Measurements from ENCODE around the gene SRGAP1.

Gene SRGAP1

DNA sequence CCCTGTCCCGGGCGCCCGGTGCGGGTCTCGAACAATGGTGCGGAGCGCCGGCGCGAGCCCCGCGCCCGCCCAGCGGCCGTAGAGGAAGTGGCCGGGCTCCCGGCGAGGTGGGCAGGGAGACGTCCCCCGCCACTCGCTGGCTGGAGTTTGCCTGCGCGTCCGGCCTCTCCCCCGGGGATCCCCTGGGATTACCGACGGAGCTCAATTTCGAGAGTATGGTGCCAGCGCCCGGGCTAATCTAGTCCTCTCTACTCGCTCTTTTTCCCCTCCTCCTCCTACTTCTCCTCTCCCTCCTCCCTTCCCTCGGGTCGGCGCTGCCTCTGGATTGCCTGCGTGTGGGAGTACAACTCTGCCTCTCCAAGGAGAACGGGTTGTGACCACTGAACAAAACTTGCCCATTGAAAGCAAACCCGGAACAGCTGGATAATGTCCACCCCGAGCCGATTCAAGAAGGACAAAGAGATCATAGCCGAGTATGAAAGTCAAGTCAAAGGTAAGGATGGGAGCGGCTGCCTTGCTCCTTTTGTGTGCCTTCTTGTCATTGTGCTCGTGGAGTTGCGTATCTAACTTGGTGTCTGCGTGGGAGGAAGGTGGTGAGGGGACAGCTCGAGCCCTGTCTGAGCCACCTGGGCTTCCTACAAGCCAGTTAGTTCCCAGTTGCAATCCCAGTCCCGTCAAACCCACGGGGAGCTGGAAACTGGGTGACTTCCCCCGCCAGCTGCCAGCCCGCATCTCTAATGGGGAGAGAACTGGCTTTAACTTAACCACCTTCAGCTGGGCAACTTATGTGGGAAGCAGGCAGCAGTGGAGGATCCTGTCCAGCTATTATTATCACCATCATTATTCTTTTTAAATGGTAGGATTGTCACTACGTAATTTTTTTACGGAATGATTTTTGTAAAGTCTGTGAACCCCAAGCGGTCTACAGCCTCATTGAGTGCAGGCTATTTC lies at the start of gene SRGAP1:
SRGAP1 (plus strand) TSS at position 310 of the 951 bp plus-strand sequence; CDS start at position 427, 117 bp downstream.
- DNase-seq, result no peak

- DNase-seq, result no peak
Observed at GRCh38 chr12:63795032-63795687, 49.3 kb upstream of the SRGAP1 start.

- DNase-seq, result no peak
Observed at GRCh38 chr12:63795944-63796343, 48.6 kb upstream of the SRGAP1 start.

DNA sequence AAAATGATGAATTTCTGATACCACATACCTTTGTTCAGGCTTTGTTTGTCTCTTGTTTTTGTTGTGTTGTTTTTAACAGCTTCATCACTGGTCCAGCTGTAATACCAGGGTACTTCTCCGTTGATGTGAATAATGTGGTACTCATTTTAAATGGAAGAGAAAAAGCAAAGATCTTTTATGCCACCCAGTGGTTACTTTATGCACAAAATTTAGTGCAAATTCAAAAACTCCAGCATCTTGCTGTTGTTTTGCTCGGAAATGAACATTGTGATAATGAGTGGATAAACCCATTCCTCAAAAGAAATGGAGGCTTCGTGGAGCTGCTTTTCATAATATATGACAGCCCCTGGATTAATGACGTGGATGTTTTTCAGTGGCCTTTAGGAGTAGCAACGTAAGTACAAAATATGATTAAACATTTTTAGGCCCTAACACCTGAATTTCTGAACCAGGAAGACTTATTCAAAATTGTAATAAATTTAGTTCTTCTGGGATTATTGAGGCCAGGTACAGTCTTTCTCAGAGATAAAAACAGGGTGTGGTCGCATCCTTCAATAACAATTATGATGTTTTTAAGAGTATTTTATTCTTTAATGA lies 42.4 kb upstream of the SRGAP1 start:
- DNase-seq, result no peak

- DNase-seq, result no peak
Observed at GRCh38 chr12:63804746-63805145, 39.8 kb upstream of the SRGAP1 start.

GRCh38 chr12:63805704-63806672 lies 38.5 kb upstream of the SRGAP1 start:
- DNase-seq, result no peak

DNA sequence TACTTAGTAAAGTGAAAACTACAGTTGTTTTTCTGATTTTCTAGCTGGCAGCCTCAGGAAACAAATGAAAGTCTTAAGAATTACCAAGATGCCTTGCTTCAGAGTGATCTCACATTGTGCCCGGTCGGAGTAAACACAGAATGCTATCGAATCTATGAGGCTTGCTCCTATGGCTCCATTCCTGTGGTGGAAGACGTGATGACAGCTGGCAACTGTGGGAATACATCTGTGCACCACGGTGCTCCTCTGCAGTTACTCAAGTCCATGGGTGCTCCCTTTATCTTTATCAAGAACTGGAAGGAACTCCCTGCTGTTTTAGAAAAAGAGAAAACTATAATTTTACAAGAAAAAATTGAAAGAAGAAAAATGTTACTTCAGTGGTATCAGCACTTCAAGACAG lies 35.9 kb upstream of the SRGAP1 start:
- DNase-seq, result no peak

- DNase-seq, result no peak
Observed at GRCh38 chr12:63809566-63809965, 34.9 kb upstream of the SRGAP1 start.

DNA sequence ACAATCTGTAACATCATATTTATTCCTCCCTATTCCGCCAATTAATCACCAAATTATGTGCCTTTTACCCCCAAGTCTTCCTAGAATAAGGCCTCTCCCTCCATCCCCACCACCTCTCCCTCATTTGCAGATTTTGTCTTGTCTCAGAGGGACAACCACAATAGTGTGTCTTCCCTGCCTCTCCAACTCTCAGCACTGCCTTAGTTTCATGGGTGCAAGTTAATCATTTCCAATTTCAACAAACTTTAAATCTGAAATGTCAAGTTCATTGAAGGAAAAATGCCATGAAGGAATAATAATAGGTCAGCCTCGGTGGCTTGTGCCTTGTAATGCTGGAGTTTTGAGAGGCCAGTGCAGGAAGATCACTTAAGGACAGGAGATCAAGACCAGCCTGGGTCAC lies 33.2 kb upstream of the SRGAP1 start:
- no peak for DNase-seq

- DNase-seq, result no peak
Observed at GRCh38 chr12:63811755-63812154, 32.7 kb upstream of the SRGAP1 start.

GRCh38 chr12:63814146-63814772 lies 30.2 kb upstream of the SRGAP1 start:
- DNase-seq, result no peak

- DNase-seq, result no peak
Observed at GRCh38 chr12:63815482-63815852, 29.0 kb upstream of the SRGAP1 start.

DNA sequence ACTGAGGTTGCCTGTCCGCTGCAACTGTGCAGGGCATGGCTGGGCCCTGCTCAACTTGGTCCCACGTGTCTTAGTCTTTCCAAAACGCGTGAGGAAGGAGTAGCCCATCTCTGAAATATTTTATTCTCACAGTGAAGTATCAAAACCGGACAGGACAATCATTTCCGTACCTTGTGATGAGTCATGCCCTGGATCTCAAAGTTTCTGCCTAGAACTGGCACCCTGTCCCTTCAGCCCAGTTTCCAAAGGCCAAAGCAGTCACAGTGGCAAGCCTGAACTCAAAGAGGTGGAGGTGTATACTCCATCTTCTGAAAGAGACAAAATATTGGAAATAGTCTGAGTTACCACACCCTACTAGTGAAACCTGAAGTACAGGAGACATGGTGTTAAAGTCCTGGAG lies 28.5 kb upstream of the SRGAP1 start:
- DNase-seq, result no peak

GRCh38 chr12:63820427-63820826 lies 24.1 kb upstream of the SRGAP1 start:
- no peak for DNase-seq

DNA sequence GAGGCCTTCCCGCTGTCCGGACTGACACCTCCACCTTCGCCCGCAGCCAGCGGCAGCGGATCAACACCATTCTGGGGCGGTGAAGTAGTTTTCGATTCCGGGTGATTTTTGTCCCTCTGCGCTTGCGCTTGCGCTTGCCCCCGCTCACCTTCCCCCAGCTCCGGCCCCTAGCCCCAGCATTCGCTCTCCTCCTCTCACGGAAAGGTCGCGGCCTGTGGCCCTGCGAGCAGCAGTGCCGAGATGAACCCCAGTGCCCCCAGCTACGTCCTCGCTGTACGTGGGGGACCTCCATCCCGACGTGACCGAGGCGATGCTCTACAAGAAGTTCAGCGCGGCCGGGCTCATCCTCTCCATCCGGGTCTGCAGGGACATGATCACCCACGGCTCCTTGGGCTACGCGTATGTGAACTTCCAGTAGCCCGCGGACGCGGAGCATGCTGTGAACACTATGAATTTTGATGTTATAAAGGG lies 22.7 kb upstream of the SRGAP1 start:
- DNase-seq, result no peak

DNA sequence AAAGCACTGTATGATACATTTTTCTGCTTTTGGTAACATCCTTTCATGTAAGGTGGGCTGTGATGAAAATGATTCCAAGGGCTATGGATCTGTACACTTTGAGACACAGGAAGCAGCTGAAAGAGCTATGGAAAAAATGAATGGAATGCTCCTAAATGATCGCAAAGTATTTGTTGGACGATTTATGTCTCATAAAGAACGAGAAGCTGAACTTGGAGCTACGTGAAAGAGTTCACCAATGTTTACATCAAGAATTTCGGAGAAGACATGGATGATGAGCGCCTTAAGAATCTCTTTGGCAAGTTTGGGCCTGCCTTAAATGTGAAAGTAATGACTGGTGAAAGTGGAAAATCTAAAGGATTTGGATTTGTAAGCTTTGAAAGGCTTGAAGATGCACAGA lies 22.1 kb upstream of the SRGAP1 start:
- DNase-seq, result no peak

- DNase-seq, result no peak
Observed at GRCh38 chr12:63823040-63823439, 21.5 kb upstream of the SRGAP1 start.

GRCh38 chr12:63826006-63826585 lies 18.4 kb upstream of the SRGAP1 start:
- DNase-seq, result no peak

GRCh38 chr12:63828867-63829266 lies 15.6 kb upstream of the SRGAP1 start:
- DNase-seq, result no peak

- DNase-seq, result no peak
Observed at GRCh38 chr12:63836046-63836445, 8.5 kb upstream of the SRGAP1 start.

GRCh38 chr12:63836936-63837335 lies 7.6 kb upstream of the SRGAP1 start:
- no peak for DNase-seq

DNA sequence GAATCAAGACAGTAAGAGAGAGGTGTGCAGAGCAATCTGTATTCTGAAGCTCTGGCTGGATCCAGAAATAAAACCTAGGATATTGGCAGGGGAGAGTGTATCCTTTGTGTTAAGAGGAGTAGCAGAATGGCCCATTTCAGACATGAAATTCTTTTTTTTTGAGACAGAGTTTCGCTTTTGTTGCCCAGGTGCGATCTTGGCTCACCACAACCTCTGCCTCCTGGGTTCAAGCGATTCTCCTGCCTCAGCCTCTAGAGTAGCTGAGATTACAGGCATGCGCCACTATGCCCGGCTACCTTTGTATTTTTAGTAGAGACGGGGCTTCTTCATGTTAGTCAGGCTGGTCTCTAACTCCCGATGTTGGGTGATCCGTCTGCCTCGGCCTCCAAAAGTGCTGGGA lies 6.1 kb upstream of the SRGAP1 start:
- DNase-seq, result no peak

All from KG1 (cell line).